T-helper 17 cell (primary cell): ENCODE results near the gene ACTN1. TPM values are rescaled to one million over a fixed set of nuclear protein-coding genes. Genes with fewer than 3 reads are reported as not detected.
"Not testable (repeated sequence)": the region's sequence is repeated elsewhere in the genome, so short reads cannot be mapped to it uniquely, and the experiment has no call there.

ENCODE experiments used
- ATAC-seq: fragments of 150-1000 bp; cut with Tn5 transposase; 2 replicates; pipeline ENCODE4 v1.10.0; 2021; ENCODE audit warnings: mild to moderate bottlenecking, moderate library complexity
- DNase-seq, 3 donors: peaks; one replicate each; pipeline versions ENCODE4 v3.0.0 to v3.0.0-alpha.2; 2020 to 2021
- H3K9me3 ChIP-seq: one replicate; pipeline ENCODE4 v1.7.0; 2013; ENCODE audit warnings: low read length, mild to moderate bottlenecking; ENCODE audit not compliant: control insufficient read depth, poor library complexity, severe bottlenecking
- H3K27ac Mint-ChIP-seq: one replicate; pipeline ENCODE4 v1.8.0; 2022; ENCODE audit warnings: mild to moderate bottlenecking, moderate library complexity, mixed read lengths
- H3K27me3 Mint-ChIP-seq: one replicate; pipeline ENCODE4 v1.8.0; 2022; ENCODE audit warnings: mixed read lengths
- H3K36me3 Mint-ChIP-seq: one replicate; pipeline ENCODE4 v1.8.0; 2022; ENCODE audit warnings: low read depth, mixed read lengths
- H3K4me1 Mint-ChIP-seq: one replicate; pipeline ENCODE4 v1.8.0; 2022; ENCODE audit warnings: mild to moderate bottlenecking, mixed read lengths
- H3K4me3 Mint-ChIP-seq: one replicate; pipeline ENCODE4 v1.8.0; 2022; ENCODE audit warnings: mild to moderate bottlenecking, moderate library complexity, mixed read lengths
- total RNA-seq, 4 donors: library from RNA in 2 of 4; stranded (reverse) in 2 of 4; gene quantifications; one replicate each; pipeline ENCODE4 v1.2.3 and lab custom pipeline; 2022 to 2026

The ACTN1 gene
- total RNA-seq, 2 donors from 2014 or later, result 36.8 to 88.9 TPM

GRCh38 chr14:68862954-68863594 is 116.0 kb downstream of the ACTN1 start:
- Mint-ChIP-seq H3K4me1 (peaks cover 3% of the 10 kb centered on the region), H3K4me3 (no peak overlapping the region), H3K27me3 (no peaks in the 10 kb centered on the region), H3K36me3 (no peaks in the 10 kb centered on the region), H3K27ac (no peak overlapping the region)
- H3K9me3 ChIP-seq, result peaks cover 4% of the 10 kb centered on the region
- peak in 2 of 3 donors; percentile 25 to 51 for DNase-seq
- peak; percentile 42 for ATAC-seq

- no peaks in the 10 kb centered on the region for H3K27me3 Mint-ChIP-seq
Observed at GRCh38 chr14:68860771-68861170, 118.3 kb downstream of the ACTN1 start.

GRCh38 chr14:68857516-68858070 is 121.5 kb downstream of the ACTN1 start:
- no peak overlapping the region for H3K4me3 Mint-ChIP-seq
- DNase-seq (no peak), ATAC-seq (no peak)
- H3K27me3 Mint-ChIP-seq, result no peaks in the 10 kb centered on the region
- H3K4me1 Mint-ChIP-seq, result peaks cover 7% of the 10 kb centered on the region
- no peaks in the 10 kb centered on the region for H3K9me3 ChIP-seq
- H3K36me3 Mint-ChIP-seq, result no peaks in the 10 kb centered on the region
- no peak overlapping the region for H3K27ac Mint-ChIP-seq

More at GRCh38 chr14:68860771-68861170, 118.3 kb downstream of the ACTN1 start:
- no peak for DNase-seq
- H3K9me3 ChIP-seq, result peaks cover 4% of the 10 kb centered on the region
- Mint-ChIP-seq H3K4me1 (peaks cover 3% of the 10 kb centered on the region), H3K27ac (peak overlapping the region; percentile 9), H3K36me3 (no peaks in the 10 kb centered on the region), H3K4me3 (no peak overlapping the region)
- ATAC-seq, result no peak

GRCh38 chr14:68856572-68856971 is 122.5 kb downstream of the ACTN1 start:
- no peaks in the 10 kb centered on the region for H3K27me3 Mint-ChIP-seq
- no peak overlapping the region for H3K4me3 Mint-ChIP-seq
- DNase-seq (no peak), ATAC-seq (no peak)
- H3K9me3 ChIP-seq, result no peaks in the 10 kb centered on the region
- peaks cover 7% of the 10 kb centered on the region for H3K4me1 Mint-ChIP-seq
- no peak overlapping the region for H3K27ac Mint-ChIP-seq
- H3K36me3 Mint-ChIP-seq, result no peaks in the 10 kb centered on the region

- no peaks in the 10 kb centered on the region for H3K36me3 Mint-ChIP-seq
- peak; percentile 36 for ATAC-seq
- H3K27ac Mint-ChIP-seq, result no peak overlapping the region
- H3K9me3 ChIP-seq, result no peaks in the 10 kb centered on the region
- no peak for DNase-seq
- H3K4me1 Mint-ChIP-seq, result peaks cover 7% of the 10 kb centered on the region
- no peaks in the 10 kb centered on the region for H3K27me3 Mint-ChIP-seq
- peak overlapping the region; percentile 49 for H3K4me3 Mint-ChIP-seq
Observed at GRCh38 chr14:68854421-68854820, 124.7 kb downstream of the ACTN1 start.

- DNase-seq, result no peak
- H3K36me3 Mint-ChIP-seq, result no peaks in the 10 kb centered on the region
- ATAC-seq, result no peak
- H3K9me3 ChIP-seq, result no peaks in the 10 kb centered on the region
- no peak overlapping the region for H3K4me3 Mint-ChIP-seq
- no peaks in the 10 kb centered on the region for H3K27me3 Mint-ChIP-seq
- H3K27ac Mint-ChIP-seq, result peak overlapping the region; percentile 8
- peaks cover 7% of the 10 kb centered on the region for H3K4me1 Mint-ChIP-seq
Observed at GRCh38 chr14:68853749-68854148, 125.4 kb downstream of the ACTN1 start.

GRCh38 chr14:68852493-68852892 is 126.6 kb downstream of the ACTN1 start:
- not testable (repeated sequence) for H3K4me3 Mint-ChIP-seq, H3K9me3 ChIP-seq, H3K4me1 Mint-ChIP-seq, H3K27me3 Mint-ChIP-seq, H3K36me3 Mint-ChIP-seq, ATAC-seq, H3K27ac Mint-ChIP-seq, DNase-seq

- Mint-ChIP-seq H3K27ac (no peak overlapping the region), H3K4me3 (no peak overlapping the region), H3K27me3 (no peaks in the 10 kb centered on the region), H3K4me1 (peaks cover 7% of the 10 kb centered on the region), H3K36me3 (no peaks in the 10 kb centered on the region)
- ATAC-seq (no peak), DNase-seq (no peak)
- H3K9me3 ChIP-seq, result no peaks in the 10 kb centered on the region
Observed at GRCh38 chr14:68851078-68851477, 128.0 kb downstream of the ACTN1 start.

GRCh38 chr14:68849416-68849815 is 129.7 kb downstream of the ACTN1 start:
- H3K27ac Mint-ChIP-seq, result no peak overlapping the region
- ATAC-seq (no peak), DNase-seq (no peak)
- no peaks in the 10 kb centered on the region for H3K36me3 Mint-ChIP-seq
- H3K4me1 Mint-ChIP-seq, result peaks cover 3% of the 10 kb centered on the region
- H3K9me3 ChIP-seq, result no peaks in the 10 kb centered on the region
- H3K27me3 Mint-ChIP-seq, result peaks cover 5% of the 10 kb centered on the region
- H3K4me3 Mint-ChIP-seq, result no peak overlapping the region

GRCh38 chr14:68848253-68848652 is 130.8 kb downstream of the ACTN1 start:
- H3K9me3 ChIP-seq, result no peaks in the 10 kb centered on the region
- ATAC-seq (no peak), DNase-seq (no peak)
- no peaks in the 10 kb centered on the region for H3K36me3 Mint-ChIP-seq
- peaks cover 13% of the 10 kb centered on the region for H3K27me3 Mint-ChIP-seq
- H3K4me3 Mint-ChIP-seq, result no peak overlapping the region
- no peak overlapping the region for H3K27ac Mint-ChIP-seq
- peaks cover 5% of the 10 kb centered on the region for H3K4me1 Mint-ChIP-seq

- peaks cover 13% of the 10 kb centered on the region for H3K27me3 Mint-ChIP-seq
- H3K4me1 Mint-ChIP-seq, H3K36me3 Mint-ChIP-seq, H3K27ac Mint-ChIP-seq, H3K4me3 Mint-ChIP-seq, DNase-seq, ATAC-seq, H3K9me3 ChIP-seq: not testable (repeated sequence)
Observed at GRCh38 chr14:68847640-68848039, 131.5 kb downstream of the ACTN1 start.

- Mint-ChIP-seq H3K27me3 (peaks cover 13% of the 10 kb centered on the region), H3K4me3 (no peak overlapping the region), H3K27ac (no peak overlapping the region)
Observed at GRCh38 chr14:68846466-68846865, 132.6 kb downstream of the ACTN1 start.

GRCh38 chr14:68844210-68844545 is 134.9 kb downstream of the ACTN1 start:
- DNase-seq, result no peak
- H3K36me3 Mint-ChIP-seq, result peaks cover under 1% of the 10 kb centered on the region
- no peak for ATAC-seq
- H3K4me3 Mint-ChIP-seq, result peak overlapping the region; percentile 58
- H3K27me3 Mint-ChIP-seq, result peaks cover 13% of the 10 kb centered on the region
- no peak overlapping the region for H3K27ac Mint-ChIP-seq
- peaks cover 18% of the 10 kb centered on the region for H3K4me1 Mint-ChIP-seq
- no peaks in the 10 kb centered on the region for H3K9me3 ChIP-seq

More at GRCh38 chr14:68846466-68846865, 132.6 kb downstream of the ACTN1 start:
- ATAC-seq (no peak), DNase-seq (no peak)
- no peaks in the 10 kb centered on the region for H3K9me3 ChIP-seq
- peaks cover 12% of the 10 kb centered on the region for H3K4me1 Mint-ChIP-seq
- H3K36me3 Mint-ChIP-seq, result no peaks in the 10 kb centered on the region
